Fibroblast of pulmonary artery (primary cell): ENCODE data around the gene PTTG1IP2.

Source experiments
- DNase-seq: peaks from one replicate; pipeline ENCODE4 v3.0.0-alpha.2; 2010; ENCODE audit warnings: low read depth
- H3K4me3 ChIP-seq: replicated peaks from 2 replicates; pipeline ENCODE4 v1.5.1; 2011; ENCODE audit warnings: low read depth, mild to moderate bottlenecking, control low read depth, low read length, moderate library complexity
- CTCF ChIP-seq: IDR thresholded peaks from 2 replicates; pipeline ENCODE4 v1.5.1; 2011; ENCODE audit warnings: mild to moderate bottlenecking, control low read depth, low read length, inconsistent platforms; ENCODE audit errors: missing control alignments

PTTG1IP2 gene

GRCh38 chr7:90502539-90502938, 33.1 kb downstream of the PTTG1IP2 start:
- no peak overlapping the region for H3K4me3 ChIP-seq
- TF ChIP-seq CTCF, result no peak
- DNase-seq, result no peak

- no peak for TF ChIP-seq CTCF
- DNase-seq, result no peak
- H3K4me3 ChIP-seq, result no peak overlapping the region
These were observed 33.9 kb downstream of the PTTG1IP2 start for GRCh38 chr7:90503367-90503766.

- no peak for DNase-seq
- no peak for TF ChIP-seq CTCF
These were observed 38.3 kb downstream of the PTTG1IP2 start for GRCh38 chr7:90507692-90508091.

GRCh38 chr7:90511776-90512175, 42.3 kb downstream of the PTTG1IP2 start:
- no peak overlapping the region for H3K4me3 ChIP-seq
- no peak for TF ChIP-seq CTCF
- no peak for DNase-seq

More at GRCh38 chr7:90507692-90508091, 38.3 kb downstream of the PTTG1IP2 start:
- H3K4me3 ChIP-seq, result no peak overlapping the region

GRCh38 chr7:90512821-90513254, 43.4 kb downstream of the PTTG1IP2 start:
- no peak overlapping the region for H3K4me3 ChIP-seq
- no peak for TF ChIP-seq CTCF
- DNase-seq, result no peak

- no peak for TF ChIP-seq CTCF
- no peak for DNase-seq
- no peak overlapping the region for H3K4me3 ChIP-seq
These were observed 46.8 kb downstream of the PTTG1IP2 start for GRCh38 chr7:90516257-90516656.

GRCh38 chr7:90518630-90519029, 49.2 kb downstream of the PTTG1IP2 start:
- H3K4me3 ChIP-seq, result no peak overlapping the region
- no peak for TF ChIP-seq CTCF
- no peak for DNase-seq
